ENCODE results near the gene TSPAN18. TPM values are rescaled to one million over a fixed set of nuclear protein-coding genes. Genes with fewer than 3 reads are reported as not detected.
A peak's percentile ranks its signal among the peaks of the same experiment; 100 is the strongest.

Gene TSPAN18
- total and polyA plus RNA-seq, 2 experiments from 2014 or later = 6.0 to 10.6 TPM

GRCh38 chr11:44833221-44833876 lies 106.6 kb downstream of the TSPAN18 start (continued):
- TF ChIP-seq POLR2AphosphoS5 (IDR thresholded peaks at IDR 0.05; ENCODE audit: low read depth) = no peak

GRCh38 chr11:44833877-44834452 lies 107.2 kb downstream of the TSPAN18 start:
- Histone ChIP-seq H3K4me2 (peak overlapping the region; percentile 67), H3K79me2 (replicated peaks; ENCODE audit: insufficient read depth) (no peaks in the 10 kb centered on the region), H2AFZ (peak overlapping the region; percentile 49), H3K4me3 (no peak overlapping the region; the same call in 1 of the 2 replicates), H3K36me3 (ENCODE audit: insufficient read depth) (no peaks in the 10 kb centered on the region), H3F3A (replicated peaks; ENCODE audit: low read depth) (0 out of 2 replicates have a peak, but pooled peaks cover 4% of the 10 kb centered on the region), H4K20me1 (replicated peaks; ENCODE audit: insufficient read depth) (no peaks in the 10 kb centered on the region), H3K27me3 (ENCODE audit: insufficient read depth) (no peaks in the 10 kb centered on the region), H3K4me1 (ENCODE audit: insufficient read depth) (peaks cover 38% of the 10 kb centered on the region), H3K9me2 (ENCODE audit: insufficient read depth) (no peaks in the 10 kb centered on the region), H3K27ac (ENCODE audit: low read depth) (peak overlapping the region; percentile 66; the same call in 1 of the 2 replicates)
- peaks cover 18% of the 10 kb centered on the region for H3K27me3 Mint-ChIP-seq (ENCODE audit: insufficient read depth, low read depth, poor library complexity)
- peaks cover 15% of the 10 kb centered on the region for H3K36me3 Mint-ChIP-seq (ENCODE audit: low read depth)
- peaks cover 38% of the 10 kb centered on the region for H3K4me1 Mint-ChIP-seq
- H3K9me3 Mint-ChIP-seq = peaks cover 7% of the 10 kb centered on the region; the same call in 1 of the 3 replicates
- no peak for TF ChIP-seq ZNF331 (CRISPR knock-in tag; IDR thresholded peaks at IDR 0.05; ENCODE audit: low read depth)
- no peak for TF ChIP-seq JUNB (IDR thresholded peaks at IDR 0.05; ENCODE audit: unreplicated experiment)
- no peak for TF ChIP-seq ZNF114 (CRISPR knock-in tag; IDR thresholded peaks at IDR 0.05)
- TF ChIP-seq EZH2 (IDR thresholded peaks at IDR 0.05; ENCODE audit: low read depth, unreplicated experiment) = no peak
- no peak for TF ChIP-seq NANOG (IDR thresholded peaks at IDR 0.05; ENCODE audit: borderline replicate concordance)
- DNase-seq (ENCODE audit: low spot score) (peak; percentile 65), ATAC-seq (peak; percentile 79)
- H3K4me3 Mint-ChIP-seq = no peak overlapping the region
- no peak overlapping the region for H3K27ac Mint-ChIP-seq

- Histone ChIP-seq H3K9me2 (ENCODE audit: insufficient read depth) (no peaks in the 10 kb centered on the region), H3K79me2 (replicated peaks; ENCODE audit: insufficient read depth) (no peaks in the 10 kb centered on the region), H3K4me2 (peak overlapping the region; percentile 67), H3K36me3 (ENCODE audit: insufficient read depth) (no peaks in the 10 kb centered on the region), H2AFZ (no peak overlapping the region), H4K20me1 (replicated peaks; ENCODE audit: insufficient read depth) (no peaks in the 10 kb centered on the region), H3K27me3 (ENCODE audit: insufficient read depth) (no peaks in the 10 kb centered on the region), H3K4me3 (no peak overlapping the region), H3K4me1 (ENCODE audit: insufficient read depth) (peaks cover 38% of the 10 kb centered on the region), H3K27ac (ENCODE audit: low read depth) (0 out of 2 replicates have a peak overlapping the region, but pooled peaks have one; percentile 66), H3F3A (replicated peaks; ENCODE audit: low read depth) (0 out of 2 replicates have a peak, but pooled peaks cover 4% of the 10 kb centered on the region)
- Mint-ChIP-seq H3K36me3 (ENCODE audit: low read depth) (peaks cover 15% of the 10 kb centered on the region), H3K27me3 (ENCODE audit: insufficient read depth, low read depth, poor library complexity) (peaks cover 18% of the 10 kb centered on the region), H3K4me1 (peaks cover 43% of the 10 kb centered on the region), H3K4me3 (no peak overlapping the region; the same call in 2 of the 3 replicates), H3K27ac (no peak overlapping the region), H3K9me3 (peaks cover 7% of the 10 kb centered on the region; the same call in 1 of the 3 replicates)
- 0 out of 3 replicates have a peak, but pooled peaks have one; percentile 11 for ATAC-seq
- DNase-seq (ENCODE audit: low spot score) = no peak
- TF ChIP-seq REST (IDR thresholded peaks at IDR 0.05; ENCODE audit: unreplicated experiment) = no peak
- no peak for TF ChIP-seq EZH2 (IDR thresholded peaks at IDR 0.05; ENCODE audit: low read depth, unreplicated experiment)
- TF ChIP-seq CREB1 (CRISPR knock-in tag; IDR thresholded peaks at IDR 0.05; ENCODE audit: low read depth) = no peak
- TF ChIP-seq NANOG (IDR thresholded peaks at IDR 0.05; ENCODE audit: borderline replicate concordance) = no peak
- TF ChIP-seq STAT1 (IDR thresholded peaks at IDR 0.05; ENCODE audit: unreplicated experiment) = no peak
- no peak for TF ChIP-seq POLR2AphosphoS5 (IDR thresholded peaks at IDR 0.05; ENCODE audit: low read depth)
- TF ChIP-seq EZH2phosphoT487 (IDR thresholded peaks at IDR 0.05; ENCODE audit: unreplicated experiment) = no peak
Observed at GRCh38 chr11:44834846-44835245, 108.1 kb downstream of the TSPAN18 start.

All from GM23338 (cell line).